ENCODE data around the gene KRTAP5-8. TPM values are rescaled to one million over a fixed set of nuclear protein-coding genes. Genes with fewer than 3 reads are reported as not detected.

Gene KRTAP5-8
- total and polyA plus RNA-seq, 2 of the 4 experiments (the other 2 are of a cell fraction): 0.07 TPM; not detected in 1

DNA sequence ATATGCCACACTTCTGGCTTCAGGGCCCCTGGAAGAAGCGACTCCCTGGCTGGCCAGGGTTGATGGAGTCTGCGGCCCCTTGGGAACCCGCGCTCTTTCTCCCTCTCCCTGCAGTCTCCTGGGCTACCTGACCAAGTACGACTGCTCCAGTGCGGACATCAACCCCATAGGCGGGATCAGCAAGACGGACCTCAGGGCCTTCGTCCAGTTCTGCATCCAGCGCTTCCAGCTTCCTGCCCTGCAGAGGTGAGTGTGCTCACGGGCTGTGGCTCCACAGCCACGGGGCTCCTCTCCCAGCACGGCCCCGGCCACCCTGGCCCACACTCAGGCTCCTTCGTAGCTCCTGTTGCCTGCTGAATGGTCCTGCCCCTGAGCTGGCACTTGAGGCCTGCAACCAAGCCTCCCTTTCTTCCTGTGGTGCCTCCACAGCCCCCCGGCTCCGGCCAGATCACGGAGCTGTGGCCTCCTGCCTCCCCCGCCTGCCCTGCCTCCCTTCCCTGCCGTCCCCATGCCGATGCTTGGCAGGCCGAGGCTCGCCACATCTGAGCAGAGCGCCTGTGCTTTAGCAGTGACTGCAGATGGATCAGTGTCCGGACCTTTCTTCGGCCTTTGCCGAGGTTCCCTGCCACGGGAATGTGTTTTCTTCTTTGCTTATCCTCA lies 47.0 kb upstream of the KRTAP5-8 start:
- H3K4me2 ChIP-seq (ENCODE audit: low read depth, low read length): no peak overlapping the region
- peaks cover 40% of the 10 kb centered on the region for H3K36me3 ChIP-seq (ENCODE audit: control insufficient read depth, insufficient read depth, low read length)
- no TSS peak for BruUV-seq (replicated peaks)
- H3K4me3 ChIP-seq (ENCODE audit: insufficient read depth, low read depth, low read length): no peak overlapping the region
- CTCF ChIA-PET: no interaction called here
- peaks cover 11% of the 10 kb centered on the region; the same call in 1 of the 2 replicates for H3K4me1 ChIP-seq (ENCODE audit: control insufficient read depth, insufficient read depth, low read length)
- no peak overlapping the region for H2AK5ac ChIP-seq (ENCODE audit: low read depth, low read length)
- no peak for DNase-seq
- POLR2A ChIA-PET (ENCODE audit: unreplicated experiment): no interaction called here
- no peaks in the 10 kb centered on the region for H4K20me1 ChIP-seq (ENCODE audit: insufficient read depth, low read length)
- H2BK5ac ChIP-seq (ENCODE audit: low read depth, low read length, poor library complexity, severe bottlenecking): no peak overlapping the region
- dilution Hi-C loops (cut with HindIII; ENCODE audit: low sequenced_read_pairs, unreplicated experiment): no loop called here
- H3K56ac ChIP-seq (ENCODE audit: extremely low read depth, insufficient read depth, low read length): no peak overlapping the region
- H2BK15ac ChIP-seq (ENCODE audit: low read depth, low read length): no peak overlapping the region
- no peak overlapping the region for H2AFZ ChIP-seq (replicated peaks; ENCODE audit: low read length, poor library complexity)
- no peak overlapping the region for H4K5ac ChIP-seq (ENCODE audit: low read depth, low read length)
- no peak overlapping the region for H2AK9ac ChIP-seq (replicated peaks; ENCODE audit: low read depth, low read length, poor library complexity)
- no peak overlapping the region for H3K23ac ChIP-seq (ENCODE audit: low read depth, low read length)
- no peak for ATAC-seq (ENCODE audit: low read depth)
- peaks cover 4 to 5% of the 10 kb centered on the region in 2 experiments; a peak in 2 of 4 replicates for H3K79me1 ChIP-seq (ENCODE audit: low read depth in 1 of 2, low read length in 2 of 2)
- no peak overlapping the region for H4K91ac ChIP-seq (ENCODE audit: insufficient read depth, low read depth, low read length)
- no peak overlapping the region for H2BK120ac ChIP-seq (ENCODE audit: low read depth, low read length)
- no peak overlapping the region for H4K8ac ChIP-seq (ENCODE audit: low read depth in 2 of 2, low read length in 2 of 2)
- intact Hi-C loops (cut with micrococcal nuclease): no loop called here
- WGBS, 2 experiments (ENCODE audit: extremely low coverage in 2 of 2, insufficient read length in 1 of 2): 100% methylated on average over 11 of the region's 28 CpGs; no CpG with 5 or more reads in 1 of the 2 experiments
- peaks cover 27% of the 10 kb centered on the region for H3K9me1 ChIP-seq (ENCODE audit: insufficient read depth, low read length)
- H2BK20ac ChIP-seq (ENCODE audit: low read depth, low read length): no peak overlapping the region
- no peak overlapping the region for H3K4ac ChIP-seq (ENCODE audit: low read depth, low read length)
- H3K14ac ChIP-seq (replicated peaks; ENCODE audit: low read depth, low read length): no peak overlapping the region
- no peak overlapping the region for H3K27ac ChIP-seq (ENCODE audit: insufficient read depth, low read length)
- H3K18ac ChIP-seq (ENCODE audit: low read depth, low read length): no peak overlapping the region
- TF ChIP-seq, protein P1, sequence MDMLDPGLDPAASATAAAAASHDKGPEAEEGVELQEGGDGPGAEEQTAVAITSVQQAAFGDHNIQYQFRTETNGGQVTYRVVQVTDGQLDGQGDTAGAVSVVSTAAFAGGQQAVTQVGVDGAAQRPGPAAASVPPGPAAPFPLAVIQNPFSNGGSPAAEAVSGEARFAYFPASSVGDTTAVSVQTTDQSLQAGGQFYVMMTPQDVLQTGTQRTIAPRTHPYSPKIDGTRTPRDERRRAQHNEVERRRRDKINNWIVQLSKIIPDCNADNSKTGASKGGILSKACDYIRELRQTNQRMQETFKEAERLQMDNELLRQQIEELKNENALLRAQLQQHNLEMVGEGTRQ (IDR thresholded peaks at IDR 0.05; ENCODE audit: low read depth, low read length): no peak
- TF ChIP-seq POLR2A (IDR thresholded peaks at IDR 0.05; ENCODE audit: low read depth, low read length): no peak
- no peak for TF ChIP-seq NFE2L2 (IDR thresholded peaks at IDR 0.05; ENCODE audit: low read depth, low read length)
- TF ChIP-seq, protein P2, sequence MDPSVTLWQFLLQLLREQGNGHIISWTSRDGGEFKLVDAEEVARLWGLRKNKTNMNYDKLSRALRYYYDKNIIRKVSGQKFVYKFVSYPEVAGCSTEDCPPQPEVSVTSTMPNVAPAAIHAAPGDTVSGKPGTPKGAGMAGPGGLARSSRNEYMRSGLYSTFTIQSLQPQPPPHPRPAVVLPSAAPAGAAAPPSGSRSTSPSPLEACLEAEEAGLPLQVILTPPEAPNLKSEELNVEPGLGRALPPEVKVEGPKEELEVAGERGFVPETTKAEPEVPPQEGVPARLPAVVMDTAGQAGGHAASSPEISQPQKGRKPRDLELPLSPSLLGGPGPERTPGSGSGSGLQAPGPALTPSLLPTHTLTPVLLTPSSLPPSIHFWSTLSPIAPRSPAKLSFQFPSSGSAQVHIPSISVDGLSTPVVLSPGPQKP (IDR thresholded peaks at IDR 0.05; ENCODE audit: borderline replicate concordance, low read depth, low read length): no peak
- TF ChIP-seq MXI1 (IDR thresholded peaks at IDR 0.05; ENCODE audit: borderline replicate concordance, low read depth, low read length): no peak
- TF ChIP-seq FOS (IDR thresholded peaks at IDR 0.05; ENCODE audit: low read depth, low read length): no peak
- no peak for TF ChIP-seq SMC3 (IDR thresholded peaks at IDR 0.05; ENCODE audit: low read depth, low read length)
- TF ChIP-seq RAD21 (IDR thresholded peaks at IDR 0.05; ENCODE audit: low read length): no peak
- TF ChIP-seq CEBPB (IDR thresholded peaks at IDR 0.05; ENCODE audit: low read depth, low read length): no peak
- no peaks in the 10 kb centered on the region for H3K27me3 ChIP-seq (ENCODE audit: control insufficient read depth, insufficient read depth, low read length)
- in situ Hi-C loops (cut with MboI; ENCODE audit: low sequenced_read_pairs): no loop called here
- H3K9me3 ChIP-seq (ENCODE audit: control insufficient read depth, insufficient read depth, low read length): no peaks in the 10 kb centered on the region
- no peak overlapping the region for H3K9ac ChIP-seq (ENCODE audit: low read depth, low read length)
